Right kidney (tissue), 1 donor: ENCODE data around the gene SLCO6A1.

Source experiments
- DNase-seq: peaks from one replicate; pipeline ENCODE4 v3.0.0-alpha.2; 2016

Gene SLCO6A1

GRCh38 chr5:102450313-102450990 is 48.3 kb downstream of the SLCO6A1 start:
- no peak for DNase-seq

GRCh38 chr5:102433473-102433872 is 65.3 kb downstream of the SLCO6A1 start:
- DNase-seq, result no peak

DNA sequence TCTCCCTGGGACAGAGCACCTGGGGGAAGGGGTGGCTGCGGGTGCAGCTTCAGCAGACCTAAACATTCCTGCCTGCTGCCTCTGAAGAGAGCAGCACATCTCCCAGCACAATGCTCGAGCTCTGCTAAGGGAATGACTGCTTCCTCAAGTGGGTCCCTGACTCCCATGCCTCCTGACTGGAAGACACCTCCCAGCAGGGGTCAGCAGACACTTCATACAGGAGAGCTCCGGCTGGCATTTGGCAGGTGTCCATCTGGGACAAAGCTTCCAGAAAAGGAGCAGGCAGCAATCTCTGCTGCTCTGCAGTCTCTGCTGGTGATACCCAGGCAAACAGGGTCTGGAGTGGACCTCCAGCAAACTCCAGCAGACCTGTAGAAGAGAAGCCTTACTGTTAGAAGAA is 77.2 kb downstream of the SLCO6A1 start:
- no peak for DNase-seq

DNA sequence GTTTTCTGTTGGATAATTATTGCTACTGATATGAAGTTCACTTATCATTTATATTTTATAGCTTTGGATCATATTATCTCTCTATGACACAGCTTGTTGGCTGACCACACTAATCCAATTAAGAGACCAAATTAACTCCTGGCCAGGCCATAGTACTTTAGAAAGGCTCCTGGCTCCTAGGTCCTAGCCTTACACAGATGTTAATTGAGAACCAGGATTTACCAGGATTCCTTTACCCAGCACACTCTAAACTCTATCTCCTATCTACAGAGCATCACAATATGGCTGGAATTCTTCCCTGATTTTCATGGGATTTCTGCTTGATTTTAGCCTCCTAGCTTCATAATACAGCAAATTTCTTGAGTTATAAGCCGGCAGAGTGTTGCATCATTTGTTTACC is 80.3 kb downstream of the SLCO6A1 start:
- DNase-seq, result no peak

DNA sequence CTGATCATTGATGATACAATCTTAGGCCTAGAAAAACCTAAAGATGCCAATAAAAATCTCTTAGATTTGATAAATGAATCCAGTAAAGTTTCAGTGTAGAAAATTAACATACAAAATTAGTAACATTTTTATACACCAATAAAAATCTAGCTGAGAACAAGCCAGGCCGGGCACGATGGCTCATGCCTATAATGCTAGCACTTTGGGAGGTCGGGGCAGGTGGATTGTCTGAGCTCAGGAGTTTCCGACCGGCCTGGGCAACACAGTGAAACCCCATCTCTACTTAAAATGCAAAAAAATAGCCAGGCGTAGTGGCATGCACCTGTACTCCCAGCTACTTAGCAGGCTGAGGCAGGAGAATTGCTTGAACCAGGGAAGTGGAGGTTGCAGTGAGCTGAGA is 84.4 kb downstream of the SLCO6A1 start:
- no peak for DNase-seq

GRCh38 chr5:102388235-102388634 is 110.6 kb downstream of the SLCO6A1 start:
- DNase-seq, result no peak

- DNase-seq, result no peak
Measured at GRCh38 chr5:102385365-102385764, 113.4 kb downstream of the SLCO6A1 start.

DNA sequence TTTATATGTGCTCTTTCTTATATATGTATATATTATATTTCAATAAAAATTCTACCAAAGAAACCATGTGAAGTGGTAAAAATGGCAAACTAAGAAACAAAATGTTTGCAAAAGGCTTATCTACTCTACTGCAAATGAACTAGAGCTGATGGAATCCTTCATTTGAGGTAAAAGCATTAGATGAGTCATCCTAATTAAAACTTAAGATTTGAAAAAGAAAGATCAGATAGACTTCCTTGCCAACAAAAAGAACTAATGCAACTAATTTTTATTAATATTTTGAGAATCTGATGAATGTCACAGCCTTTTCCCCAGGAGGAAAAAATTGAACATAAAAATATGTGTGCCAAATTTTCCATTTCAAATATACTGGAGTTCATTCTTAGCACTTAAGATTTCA is 118.6 kb downstream of the SLCO6A1 start:
- DNase-seq, result no peak

GRCh38 chr5:102375876-102376275 is 122.9 kb downstream of the SLCO6A1 start:
- no peak for DNase-seq

DNA sequence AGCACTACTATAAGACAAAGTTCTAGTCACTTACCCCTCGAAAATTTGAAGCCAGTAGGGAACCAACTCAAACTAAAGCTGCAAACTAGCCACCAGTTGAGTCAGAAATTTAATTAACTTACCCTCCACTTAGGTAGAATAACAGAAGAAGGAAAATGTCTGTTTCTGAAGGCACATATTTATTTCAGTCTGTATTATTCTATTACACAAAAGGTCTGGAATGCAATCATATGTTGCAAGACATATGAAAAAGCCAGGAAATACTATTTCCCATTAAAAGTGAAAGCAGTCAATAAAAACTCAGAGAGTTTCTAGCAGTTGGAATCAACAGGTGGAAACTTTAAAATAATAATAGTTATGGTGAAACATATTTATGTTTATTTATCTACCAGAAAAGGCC is 123.5 kb downstream of the SLCO6A1 start:
- no peak for DNase-seq

GRCh38 chr5:102368392-102368791 is 130.4 kb downstream of the SLCO6A1 start:
- DNase-seq, result no peak

DNA sequence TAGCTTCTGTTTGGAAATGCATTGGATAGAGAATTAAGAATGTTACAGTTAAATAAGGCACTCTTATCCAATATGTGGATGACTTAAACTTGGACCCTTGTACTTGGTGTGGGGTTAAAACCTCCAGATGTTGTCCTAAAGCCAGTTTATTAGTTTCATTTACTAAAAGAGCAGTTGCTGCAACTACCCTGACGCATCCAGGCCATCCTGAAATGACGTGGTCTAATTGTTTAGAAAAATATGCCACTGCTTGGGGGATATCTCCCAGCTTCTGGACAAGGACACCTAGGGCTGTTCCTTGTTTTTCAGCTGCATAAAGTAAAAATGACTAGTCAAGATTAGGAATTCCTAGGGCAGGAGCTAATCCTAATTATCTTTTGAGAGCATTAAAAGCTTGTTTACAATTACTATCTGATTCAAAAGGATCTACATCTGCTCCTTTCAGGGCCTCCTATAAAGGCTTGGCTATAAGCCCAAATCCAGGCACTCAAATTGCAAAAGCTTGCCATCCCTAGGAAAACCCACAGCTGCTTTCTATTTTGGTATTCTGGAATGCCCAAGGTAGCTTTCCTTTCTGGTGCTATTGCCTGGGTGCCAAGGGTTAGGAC is 157.0 kb downstream of the SLCO6A1 start:
- DNase-seq, result no peak

DNA sequence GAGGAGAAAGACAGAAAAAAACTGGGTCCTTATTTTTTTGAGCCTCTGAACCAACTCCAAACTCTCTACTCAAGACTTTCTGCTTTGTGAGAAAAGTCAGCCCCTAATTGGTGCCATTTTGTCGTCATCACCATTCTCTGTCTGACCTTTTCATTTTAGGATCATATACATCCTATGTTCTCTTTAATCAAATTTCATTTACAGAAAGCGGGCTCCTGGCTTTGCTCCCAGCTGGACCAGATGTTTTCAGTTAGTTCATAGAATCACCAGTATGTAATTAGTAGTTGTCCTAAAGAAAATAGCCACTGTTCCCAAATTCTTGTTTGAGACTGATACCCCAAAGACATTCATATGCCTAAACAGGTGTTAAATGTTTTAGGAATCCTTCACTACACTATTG is 174.1 kb downstream of the SLCO6A1 start:
- DNase-seq, result no peak
